ENCODE measurements around the gene WDR45B. TPM values are rescaled to one million over a fixed set of nuclear protein-coding genes. Genes with fewer than 3 reads are reported as not detected.

WDR45B gene
- total and polyA plus RNA-seq, 2 donors (not counting 1 experiment from before 2014, with no cell fraction given), result 54.3 to 72.7 TPM

GRCh38 chr17:82666931-82667667, 18.9 kb upstream of the WDR45B start:
- H3K36me3 ChIP-seq (replicated peaks in 1 of 2; ENCODE audit: control extremely low read depth in 1 of 2, control insufficient read depth in 1 of 2, extremely low read depth in 1 of 2, insufficient read depth in 2 of 2, low read length in 1 of 2), result no peaks in the 10 kb centered on the region
- ATAC-seq (ENCODE audit: low read depth), result no peak
- H3K79me2 ChIP-seq (ENCODE audit: control insufficient read depth, insufficient read depth, low read length), result no peaks in the 10 kb centered on the region
- WGBS (ENCODE audit: insufficient coverage), result 95% methylated on average over 28 of the region's 28 CpGs
- H3K27ac ChIP-seq (ENCODE audit: low read length in 2 of 2), result no peak overlapping the region
- no peaks in the 10 kb centered on the region for H3K9me3 ChIP-seq (ENCODE audit: control extremely low read depth in 1 of 3, control insufficient read depth in 2 of 3, insufficient read depth in 1 of 3, low read length in 2 of 3)
- no peak overlapping the region for H3K9ac ChIP-seq (ENCODE audit: low read length)
- POLR2A ChIA-PET, result no interaction called here
- Mint-ChIP-seq H3K4me3 (no peak overlapping the region), H3K27me3 (no peaks in the 10 kb centered on the region), H3K27ac (no peak overlapping the region), H3K4me1 (peaks cover 6% of the 10 kb centered on the region), H3K9me3 (ENCODE audit: insufficient read depth) (no peaks in the 10 kb centered on the region)
- no peak overlapping the region for H3K4me2 ChIP-seq (replicated peaks; ENCODE audit: low read depth, low read length, poor library complexity, severe bottlenecking)
- no peak overlapping the region for H3K4me3 ChIP-seq (ENCODE audit: control extremely low read depth in 1 of 5, extremely low read depth in 1 of 5, insufficient read depth in 1 of 5, low read depth in 2 of 5, low read length in 4 of 5)
- intact Hi-C loops (cut with micrococcal nuclease), result no loop called here
- TF ChIP-seq CTCF (IDR thresholded peaks at IDR 0.05) (no peak), EZH2 (IDR thresholded peaks at IDR 0.05; ENCODE audit: borderline replicate concordance, insufficient read depth, low read depth, low read length, poor library complexity, severe bottlenecking) (no peak)
- DNase-seq, result no peak
- H3K4me1 ChIP-seq (ENCODE audit: control insufficient read depth in 2 of 2, insufficient read depth in 2 of 2, low read length in 2 of 2), result peaks cover 0 to 6% of the 10 kb centered on the region in 2 donors
- H4K20me1 ChIP-seq (ENCODE audit: control insufficient read depth, insufficient read depth, low read length, poor library complexity, severe bottlenecking), result no peaks in the 10 kb centered on the region
- H2AFZ ChIP-seq (ENCODE audit: insufficient read depth, low read depth, low read length, poor library complexity, severe bottlenecking), result no peak overlapping the region
- no peaks in the 10 kb centered on the region for H3K27me3 ChIP-seq (replicated peaks in 1 of 4; ENCODE audit: control extremely low read depth in 1 of 4, control insufficient read depth in 3 of 4, insufficient read depth in 4 of 4, low read length in 3 of 4)
- CTCF ChIA-PET, result interaction anchor here (2.0 to 2.1 kb wide), 2 partner anchors 101 to 109 kb away, joined by 11 to 25 read pairs; no protein-coding TSS in a partner anchor

- H3K9me3 Mint-ChIP-seq (ENCODE audit: insufficient read depth), result no peaks in the 10 kb centered on the region
- no peaks in the 10 kb centered on the region for H3K27me3 Mint-ChIP-seq
- no peak for ATAC-seq (ENCODE audit: low read depth)
- no peak overlapping the region for H3K4me3 ChIP-seq (ENCODE audit: control extremely low read depth in 1 of 5, extremely low read depth in 1 of 5, insufficient read depth in 1 of 5, low read depth in 2 of 5, low read length in 4 of 5)
- WGBS (ENCODE audit: insufficient coverage), result 94% methylated on average over 5 of the region's 6 CpGs
- H3K9me3 ChIP-seq (ENCODE audit: control extremely low read depth in 1 of 3, control insufficient read depth in 2 of 3, insufficient read depth in 1 of 3, low read length in 2 of 3), result no peaks in the 10 kb centered on the region
- H3K4me3 Mint-ChIP-seq, result no peak overlapping the region
- intact Hi-C loops (cut with micrococcal nuclease), result no loop called here
- peaks cover 0 to 6% of the 10 kb centered on the region in 2 donors for H3K4me1 ChIP-seq (ENCODE audit: control insufficient read depth in 2 of 2, insufficient read depth in 2 of 2, low read length in 2 of 2)
- CTCF ChIA-PET, result interaction anchor here (2.1 kb wide), 1 partner anchor 110 kb away, joined by 4 read pairs; no protein-coding TSS in a partner anchor
- peaks cover 6% of the 10 kb centered on the region for H3K4me1 Mint-ChIP-seq
- no peak overlapping the region for H3K27ac ChIP-seq (ENCODE audit: low read length in 2 of 2)
- H3K4me2 ChIP-seq (replicated peaks; ENCODE audit: low read depth, low read length, poor library complexity, severe bottlenecking), result no peak overlapping the region
- TF ChIP-seq EZH2 (IDR thresholded peaks at IDR 0.05; ENCODE audit: borderline replicate concordance, insufficient read depth, low read depth, low read length, poor library complexity, severe bottlenecking) (no peak), CTCF (IDR thresholded peaks at IDR 0.05) (no peak)
- no peak for DNase-seq
- no peaks in the 10 kb centered on the region for H4K20me1 ChIP-seq (ENCODE audit: control insufficient read depth, insufficient read depth, low read length, poor library complexity, severe bottlenecking)
- no peaks in the 10 kb centered on the region for H3K27me3 ChIP-seq (replicated peaks in 1 of 4; ENCODE audit: control extremely low read depth in 1 of 4, control insufficient read depth in 3 of 4, insufficient read depth in 4 of 4, low read length in 3 of 4)
- POLR2A ChIA-PET, result interaction anchor here (0.6 kb wide), 1 partner anchor 31 kb away, joined by 3 read pairs; no protein-coding TSS in a partner anchor
- no peaks in the 10 kb centered on the region for H3K36me3 ChIP-seq (replicated peaks in 1 of 2; ENCODE audit: control extremely low read depth in 1 of 2, control insufficient read depth in 1 of 2, extremely low read depth in 1 of 2, insufficient read depth in 2 of 2, low read length in 1 of 2)
- H3K79me2 ChIP-seq (ENCODE audit: control insufficient read depth, insufficient read depth, low read length), result no peaks in the 10 kb centered on the region
- H3K27ac Mint-ChIP-seq, result no peak overlapping the region
- no peak overlapping the region for H2AFZ ChIP-seq (ENCODE audit: insufficient read depth, low read depth, low read length, poor library complexity, severe bottlenecking)
- no peak overlapping the region for H3K9ac ChIP-seq (ENCODE audit: low read length)
Observed at GRCh38 chr17:82665891-82666290, 17.6 kb upstream of the WDR45B start.
